H1 (cell line): Measurements from ENCODE around the gene METTL8. TPM values are rescaled to one million over a fixed set of nuclear protein-coding genes. Genes with fewer than 3 reads are reported as not detected.

Experiments used
- ASH2L ChIP-seq: fragments of 200-600, 300-600 bp; sonication (generic); IDR thresholded peaks from one replicate; pipeline ENCODE4 v1.7.1; 2017; ENCODE audit warnings: low read length
- CTCF ChIP-seq, 3 experiments: IDR thresholded peaks; 1 replicate in 2 of 3; 2 replicates in 1 of 3; pipeline versions ENCODE4 v1.5.1 to v1.6.1; 2011; ENCODE audit warnings: low read length in 3 of 3, mild to moderate bottlenecking in 3 of 3, inconsistent platforms in 2 of 3, low read depth in 1 of 3, moderate library complexity in 1 of 3; ENCODE audit not compliant: insufficient read depth in 1 of 3; ENCODE audit errors: control extremely low read depth in 1 of 3
- FOSL1 ChIP-seq: IDR thresholded peaks from 2 replicates; pipeline ENCODE4 v1.6.1; 2011; ENCODE audit warnings: mild to moderate bottlenecking, low read depth, low read length, moderate library complexity; ENCODE audit not compliant: insufficient read depth
- GTF2F1 ChIP-seq: IDR thresholded peaks from 2 replicates; pipeline ENCODE4 v1.6.1; 2012; ENCODE audit warnings: low read depth, low read length, improper control_type of control experiment, borderline replicate concordance
- MAX ChIP-seq: IDR thresholded peaks from 2 replicates; pipeline ENCODE4 v1.6.1; 2012; ENCODE audit warnings: inconsistent platforms
- POLR2A ChIP-seq, 2 experiments: IDR thresholded peaks; 1 replicate in 1 of 2; 2 replicates in 1 of 2; pipeline ENCODE4 v1.6.1; 2011; ENCODE audit warnings: low read depth in 2 of 2, low read length in 2 of 2, mild to moderate bottlenecking in 2 of 2; ENCODE audit errors: control extremely low read depth in 1 of 2
- RFX5 ChIP-seq: IDR thresholded peaks from 2 replicates; pipeline ENCODE4 v1.6.1; 2011; ENCODE audit warnings: low read depth, low read length, improper control_type of control experiment, borderline replicate concordance
- SIRT6 ChIP-seq: IDR thresholded peaks from one replicate; pipeline ENCODE4 v1.7.1; 2012; ENCODE audit warnings: low read length, inconsistent platforms
- SUZ12 ChIP-seq: fragments of 200-600 bp; sonication (generic); IDR thresholded peaks from 2 replicates; pipeline ENCODE4 v1.6.1; 2012; ENCODE audit warnings: mild to moderate bottlenecking, inconsistent platforms, low read length, moderate library complexity, mixed read lengths
- TEAD4 ChIP-seq: IDR thresholded peaks from 2 replicates; pipeline ENCODE4 v1.6.1; 2012; ENCODE audit warnings: low read depth, low read length, inconsistent platforms, mixed read lengths
- polyA plus RNA-seq, 7 experiments: library from polyadenylated mRNA; depleted of rRNA in 3 of 7; stranded (reverse) in 5 of 7; unstranded in 2 of 7; fragments of >200 nt in 5 of 7; fragments of 200-250 nt in 2 of 7; gene quantifications; 1 replicate in 5 of 7; 2 replicates in 1 of 7; 4 replicates in 1 of 7; pipeline versions ENCODE4 v1.2.1 to v1.2.3, GENCODE V29; 2011 to 2013; ENCODE audit warnings: missing spikeins in 2 of 7, mixed read lengths in 2 of 7
- total RNA-seq: library from RNA; stranded (reverse); fragmentation: NEBNext Ultra II Directional; extraction: Animal tissue kit (Norgen Biotek cat#: 25700); gene quantifications from 2 replicates; pipeline ENCODE4 v1.2.1, GENCODE V29; 2021

METTL8 gene
- total and polyA plus RNA-seq, 2 of the 8 experiments (the other 6 are each of a cell fraction or from before 2014, with no cell fraction given): 17.6 to 79.7 TPM

GRCh38 chr2:171432206-171432968 lies 1.4 kb downstream of the METTL8 start (continued):
- TF ChIP-seq FOSL1 (no peak), SUZ12 (no peak), GTF2F1 (no peak), RFX5 (no peak), MAX (no peak), SIRT6 (no peak), POLR2A (IDR thresholded peaks at IDR 0.05; ENCODE audit: control extremely low read depth in 1 of 2, low read depth in 2 of 2, low read length in 2 of 2) (no peak), CTCF (IDR thresholded peaks at IDR 0.05; ENCODE audit: control extremely low read depth in 1 of 3, insufficient read depth in 1 of 3, low read depth in 1 of 3, low read length in 3 of 3) (no peak), TEAD4 (no peak), ASH2L (no peak)
- TF ChIP-seq, all 59 proteins: peak for 0
